AG04450 (cell line): ENCODE measurements around the gene EYA3. TPM values are rescaled to one million over a fixed set of nuclear protein-coding genes. Genes with fewer than 3 reads are reported as not detected.

ENCODE experiments used
- CTCF ChIA-PET: fragments of 300-600, 350-600 bp; formaldehyde crosslinking; extraction: SDS; loops from one replicate; lab custom pipeline; 2022; ENCODE audit warnings: antibody characterized with exemption, inconsistent platforms; lab: Charles Lee
- POLR2A ChIA-PET: fragments of 350-600 bp; formaldehyde crosslinking; extraction: SDS; loops from one replicate; lab custom pipeline; 2021; ENCODE audit warnings: antibody characterized with exemption, inconsistent platforms; lab: Yijun Ruan, JAX
- DNase-seq: peaks from one replicate; pipeline ENCODE4 v3.0.0-alpha.2; 2011; ENCODE audit warnings: low read depth, low spot score
- H3K27ac ChIP-seq: one replicate; pipeline ENCODE4 v1.5.1; 2012; ENCODE audit warnings: low read depth, low read length, control low read depth
- H3K27me3 ChIP-seq: one replicate; pipeline ENCODE4 v1.6.0; 2012; ENCODE audit warnings: low read length; ENCODE audit not compliant: control insufficient read depth, insufficient read depth
- H3K4me3 ChIP-seq: 2 replicates; pipeline ENCODE4 v1.5.1; 2011; ENCODE audit warnings: mild to moderate bottlenecking, low read depth, low read length, control low read depth
- H3K9me3 ChIP-seq: 2 replicates; pipeline ENCODE4 v1.5.1; 2012; ENCODE audit warnings: low read length; ENCODE audit not compliant: control insufficient read depth, insufficient read depth
- polyA plus RNA-seq: library from polyadenylated mRNA; depleted of rRNA; stranded (reverse); fragments of >200 nt; gene quantifications from 2 replicates; pipeline ENCODE4 v1.2.3, GENCODE V29; 2011
- TF ChIP-seq, protein P1 (sequence below): IDR thresholded peaks from 2 replicates; pipeline ENCODE4 v1.5.1; 2011; ENCODE audit warnings: low read depth, low read length, control low read depth, inconsistent platforms

Gene EYA3
- polyA plus RNA-seq, 1 experiment, result 17.0 TPM

DNA sequence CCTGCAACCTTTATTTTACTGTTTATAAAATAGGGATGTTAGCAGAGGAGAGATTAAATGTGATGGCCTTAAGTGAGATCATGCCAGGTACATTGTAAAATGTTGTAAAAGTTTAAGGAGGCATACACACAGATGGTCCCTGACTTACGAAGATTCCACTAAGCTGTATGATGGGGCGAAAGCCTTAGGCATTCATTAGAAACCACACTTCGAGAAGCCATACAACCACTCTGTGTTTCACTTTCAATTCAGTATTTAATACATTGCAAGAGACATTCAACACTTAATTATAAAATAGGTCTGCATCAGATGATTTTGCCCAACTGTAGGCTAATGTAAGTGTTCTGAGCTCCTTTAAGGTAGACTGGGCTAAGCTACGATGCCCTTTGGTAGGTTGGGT lies 149.9 kb downstream of the EYA3 start:
- POLR2A ChIA-PET, result no interaction called here
- TF ChIP-seq, protein P1, sequence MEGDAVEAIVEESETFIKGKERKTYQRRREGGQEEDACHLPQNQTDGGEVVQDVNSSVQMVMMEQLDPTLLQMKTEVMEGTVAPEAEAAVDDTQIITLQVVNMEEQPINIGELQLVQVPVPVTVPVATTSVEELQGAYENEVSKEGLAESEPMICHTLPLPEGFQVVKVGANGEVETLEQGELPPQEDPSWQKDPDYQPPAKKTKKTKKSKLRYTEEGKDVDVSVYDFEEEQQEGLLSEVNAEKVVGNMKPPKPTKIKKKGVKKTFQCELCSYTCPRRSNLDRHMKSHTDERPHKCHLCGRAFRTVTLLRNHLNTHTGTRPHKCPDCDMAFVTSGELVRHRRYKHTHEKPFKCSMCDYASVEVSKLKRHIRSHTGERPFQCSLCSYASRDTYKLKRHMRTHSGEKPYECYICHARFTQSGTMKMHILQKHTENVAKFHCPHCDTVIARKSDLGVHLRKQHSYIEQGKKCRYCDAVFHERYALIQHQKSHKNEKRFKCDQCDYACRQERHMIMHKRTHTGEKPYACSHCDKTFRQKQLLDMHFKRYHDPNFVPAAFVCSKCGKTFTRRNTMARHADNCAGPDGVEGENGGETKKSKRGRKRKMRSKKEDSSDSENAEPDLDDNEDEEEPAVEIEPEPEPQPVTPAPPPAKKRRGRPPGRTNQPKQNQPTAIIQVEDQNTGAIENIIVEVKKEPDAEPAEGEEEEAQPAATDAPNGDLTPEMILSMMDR, result no peak
- CTCF ChIA-PET, result no interaction called here
- Histone ChIP-seq H3K9me3 (no peaks in the 10 kb centered on the region), H3K4me3 (no peak overlapping the region), H3K27ac (no peak overlapping the region), H3K27me3 (peaks cover 16% of the 10 kb centered on the region)
- no peak for DNase-seq

DNA sequence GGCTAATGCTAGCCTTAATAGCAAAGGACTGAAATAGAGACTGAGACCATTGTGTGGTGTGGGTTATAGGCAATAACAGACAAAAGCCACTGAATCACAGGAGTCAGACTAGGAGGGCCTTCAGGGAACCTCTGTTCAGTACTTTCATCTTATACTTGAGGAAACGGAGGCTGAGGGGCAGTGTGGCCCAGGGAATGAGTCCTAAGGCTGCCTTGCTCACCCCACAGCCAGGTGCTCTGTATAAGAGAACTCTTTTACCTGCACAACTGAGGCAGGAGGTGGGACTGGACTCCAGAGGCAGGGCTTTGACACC lies 150.9 kb downstream of the EYA3 start:
- Histone ChIP-seq H3K4me3 (no peak overlapping the region), H3K27me3 (peaks cover 16% of the 10 kb centered on the region), H3K9me3 (no peaks in the 10 kb centered on the region), H3K27ac (no peak overlapping the region)
- TF ChIP-seq, protein P1, result no peak
- CTCF ChIA-PET, result no interaction called here
- POLR2A ChIA-PET, result no interaction called here
- DNase-seq, result no peak

DNA sequence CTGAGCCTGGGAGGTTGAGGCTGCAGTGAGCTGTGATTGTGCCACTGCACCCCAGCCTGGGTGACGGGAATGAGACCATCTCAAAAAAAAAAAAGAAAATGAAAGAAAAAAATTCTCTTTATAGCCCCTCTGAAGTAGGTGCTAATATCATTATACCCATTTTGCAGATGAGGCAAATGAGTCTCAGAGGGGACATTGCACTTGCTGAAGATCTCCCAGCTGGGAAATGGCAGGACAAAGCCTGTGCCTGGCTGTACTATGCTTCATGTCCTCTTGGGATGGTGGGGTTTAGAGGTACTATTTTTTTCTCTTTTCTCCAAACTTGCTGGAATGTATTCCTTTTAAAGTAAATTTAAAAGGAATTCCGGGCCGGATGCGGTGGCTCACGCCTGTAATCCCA lies 152.0 kb downstream of the EYA3 start:
- CTCF ChIA-PET, result no interaction called here
- no peak for DNase-seq
- Histone ChIP-seq H3K27ac (no peak overlapping the region), H3K9me3 (no peaks in the 10 kb centered on the region), H3K4me3 (no peak overlapping the region), H3K27me3 (peaks cover 16% of the 10 kb centered on the region)
- POLR2A ChIA-PET, result no interaction called here
- TF ChIP-seq, protein P1, result no peak

DNA sequence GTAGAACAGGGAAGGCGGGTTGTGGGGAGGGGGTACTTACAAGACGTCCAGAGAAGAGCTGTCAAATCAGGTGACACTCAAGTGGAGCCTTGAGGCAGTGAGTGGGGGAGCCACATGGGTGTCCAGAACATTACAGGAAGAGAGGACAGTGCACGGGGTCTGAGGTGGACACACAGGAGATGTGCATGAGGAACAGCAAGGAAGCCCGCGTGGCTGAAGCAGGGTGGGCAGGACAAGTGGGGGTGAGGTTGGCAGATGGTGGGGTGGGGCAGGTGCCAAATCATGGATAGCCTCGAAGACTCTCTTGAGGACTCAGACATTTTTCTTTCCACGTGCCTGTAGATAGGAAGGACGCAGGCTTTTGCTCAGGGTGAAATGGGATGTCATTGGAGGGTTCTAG lies 152.7 kb downstream of the EYA3 start:
- no peak for DNase-seq
- CTCF ChIA-PET, result no interaction called here
- POLR2A ChIA-PET, result no interaction called here
- TF ChIP-seq, protein P1, result no peak
- Histone ChIP-seq H3K9me3 (no peaks in the 10 kb centered on the region), H3K27me3 (peaks cover 16% of the 10 kb centered on the region), H3K27ac (no peak overlapping the region), H3K4me3 (no peak overlapping the region)

DNA sequence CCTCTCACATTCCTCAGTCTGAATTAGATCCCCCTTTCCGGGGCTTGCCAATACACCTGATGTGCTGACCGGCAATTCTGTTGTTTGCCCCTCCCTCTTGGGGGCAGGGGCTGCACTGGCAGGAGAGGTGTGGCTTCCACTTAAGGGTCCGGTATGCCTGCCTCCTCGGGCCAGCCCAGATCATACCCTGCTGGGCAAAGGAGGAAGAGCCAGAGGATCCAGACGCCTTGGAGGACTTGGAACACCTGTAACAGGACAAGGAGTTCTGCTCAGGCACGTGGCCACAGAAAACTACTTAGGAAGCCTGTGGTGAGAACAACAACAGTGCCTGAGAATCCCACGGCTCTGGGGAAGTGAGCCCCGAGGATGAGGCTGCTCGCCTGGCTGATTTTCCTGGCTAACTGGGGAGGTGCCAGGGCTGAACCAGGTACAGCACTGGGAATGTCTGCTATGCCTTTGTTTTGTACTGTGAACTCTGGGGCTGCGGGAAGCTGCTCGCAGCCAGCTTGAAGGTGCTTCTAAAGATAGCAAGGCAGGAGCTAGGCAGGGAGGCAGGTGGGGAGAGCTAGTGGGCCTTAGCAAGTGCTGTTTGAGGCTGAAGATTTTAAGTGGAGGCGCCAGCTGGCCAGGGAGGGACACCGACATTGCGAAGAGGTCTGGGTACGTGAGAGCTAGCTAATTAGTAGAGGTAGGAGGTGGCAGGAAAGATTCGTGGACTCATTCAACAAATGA lies 153.4 kb downstream of the EYA3 start, which contains the start of gene SMPDL3B:
SMPDL3B (plus strand) TSS at position 183 of the 732 bp plus-strand sequence; CDS start at position 367, 184 bp downstream.
- no peaks in the 10 kb centered on the region for H3K9me3 ChIP-seq
- ChIA-PET POLR2A (no interaction called here), CTCF (no interaction called here)
- TF ChIP-seq, protein P1, result 0 out of 2 replicates have a peak, but pooled peaks have one; percentile 2
- DNase-seq, result no peak
- peak within 1 kb of the TSS; percentile 12; the same call in 1 of the 2 replicates for H3K4me3 ChIP-seq
- no peak within 1 kb of the TSS for H3K27ac ChIP-seq
- H3K27me3 ChIP-seq, result peaks cover 16% of the 10 kb centered on the region
